NCI-H526 treated with DMSO at 0.1 percent for 48 hours (cell line): ENCODE results near the gene ZCCHC12.
"Not testable (repeated sequence)": the region's sequence is repeated elsewhere in the genome, so short reads cannot be mapped to it uniquely, and the experiment has no call there.

Experiments used
- DNase-seq: peaks from one replicate; lab custom pipeline; 2025; lab: John Stamatoyannopoulos, UW

ZCCHC12 gene

GRCh38 chrX:118823263-118824172 is at the start of gene ZCCHC12:
Gene ZCCHC12, plus strand, starts transcription at chrX:118823824. Its CDS starts 1,421 bp downstream, at chrX:118825245.
- peak; percentile 55 for DNase-seq

GRCh38 chrX:118779581-118779980 is 44.0 kb upstream of the ZCCHC12 start:
- no peak for DNase-seq

- no peak for DNase-seq
Measured at GRCh38 chrX:118780509-118780908, 43.1 kb upstream of the ZCCHC12 start.

- no peak for DNase-seq
Measured at GRCh38 chrX:118780911-118781310, 42.7 kb upstream of the ZCCHC12 start.

- DNase-seq: no peak
Measured at GRCh38 chrX:118795528-118796280, 27.9 kb upstream of the ZCCHC12 start.

- no peak for DNase-seq
Measured at GRCh38 chrX:118802857-118803256, 20.8 kb upstream of the ZCCHC12 start.

- peak; percentile 33 for DNase-seq
Measured at GRCh38 chrX:118807151-118808017, 16.2 kb upstream of the ZCCHC12 start.

- DNase-seq: not testable (repeated sequence)
Measured at GRCh38 chrX:118817257-118817656, 6.4 kb upstream of the ZCCHC12 start.

GRCh38 chrX:118824173-118824730 is 628 bp downstream of the ZCCHC12 start:
- no peak for DNase-seq

GRCh38 chrX:118825227-118825626 is 1.6 kb downstream of the ZCCHC12 start:
- no peak for DNase-seq

- DNase-seq: peak; percentile 24
Measured at GRCh38 chrX:118839334-118839958, 15.8 kb downstream of the ZCCHC12 start.

GRCh38 chrX:118847676-118848075 is 24.1 kb downstream of the ZCCHC12 start:
- peak; percentile 29 for DNase-seq

- DNase-seq: no peak
Measured at GRCh38 chrX:118853596-118853995, 30.0 kb downstream of the ZCCHC12 start.

- DNase-seq: no peak
Measured at GRCh38 chrX:118855681-118856310, 32.2 kb downstream of the ZCCHC12 start.

- no peak for DNase-seq
Measured at GRCh38 chrX:118857006-118857405, 33.4 kb downstream of the ZCCHC12 start.

- no peak for DNase-seq
Measured at GRCh38 chrX:118861338-118861737, 37.7 kb downstream of the ZCCHC12 start.

- DNase-seq: no peak
Measured at GRCh38 chrX:118862091-118862490, 38.5 kb downstream of the ZCCHC12 start.

GRCh38 chrX:118862979-118863378 is 39.4 kb downstream of the ZCCHC12 start:
- DNase-seq: no peak

GRCh38 chrX:118864063-118864635 is 40.5 kb downstream of the ZCCHC12 start:
- no peak for DNase-seq

- DNase-seq: no peak
Measured at GRCh38 chrX:118865231-118865630, 41.6 kb downstream of the ZCCHC12 start.
